ENCODE measurements around the gene ARHGAP9. TPM values are rescaled to one million over a fixed set of nuclear protein-coding genes. Genes with fewer than 3 reads are reported as not detected.
"Not testable (repeated sequence)": the region's sequence is repeated elsewhere in the genome, so short reads cannot be mapped to it uniquely, and the experiment has no call there.

Gene ARHGAP9
- total RNA-seq, 1 experiment from 2014 or later, result 0.52 TPM

GRCh38 chr12:57446292-57446960 lies 33.2 kb downstream of the ARHGAP9 start:
- no peak for DNase-seq (ENCODE audit: low spot score)
- Histone ChIP-seq H3K36me3 (ENCODE audit: insufficient read depth, low read length, poor library complexity, severe bottlenecking) (no peaks in the 10 kb centered on the region), H3K9me3 (ENCODE audit: low read depth, low read length, poor library complexity, severe bottlenecking) (no peaks in the 10 kb centered on the region), H3K27ac (ENCODE audit: low read depth, low read length, poor library complexity, severe bottlenecking) (no peak overlapping the region), H3K4me3 (ENCODE audit: low read depth, low read length, poor library complexity, severe bottlenecking) (no peak overlapping the region), H3K4me1 (ENCODE audit: insufficient read depth, low read length, poor library complexity, severe bottlenecking) (no peaks in the 10 kb centered on the region), H3K27me3 (replicated peaks; ENCODE audit: insufficient read depth, low read depth, low read length, poor library complexity) (no peaks in the 10 kb centered on the region)
- POLR2A ChIA-PET (ENCODE audit: low non-redundant PET), result no interaction called here
- CTCF ChIA-PET, result no interaction called here
- no TSS peak for BruUV-seq (replicated peaks)
- TF ChIP-seq EZH2 (IDR thresholded peaks at IDR 0.05; ENCODE audit: borderline replicate concordance, low read depth, low read length, poor library complexity, severe bottlenecking) (no peak), CTCF (conservative IDR thresholded peaks at IDR 0.05; ENCODE audit: low read depth, low read length) (no peak)
- intact Hi-C loops (cut with micrococcal nuclease; ENCODE audit: unreplicated experiment), result no loop called here

GRCh38 chr12:57444744-57445143 lies 34.9 kb downstream of the ARHGAP9 start:
- Histone ChIP-seq H3K27me3 (replicated peaks; ENCODE audit: insufficient read depth, low read depth, low read length, poor library complexity) (no peaks in the 10 kb centered on the region), H3K9me3 (ENCODE audit: low read depth, low read length, poor library complexity, severe bottlenecking) (no peaks in the 10 kb centered on the region), H3K4me1 (ENCODE audit: insufficient read depth, low read length, poor library complexity, severe bottlenecking) (no peaks in the 10 kb centered on the region), H3K27ac (ENCODE audit: low read depth, low read length, poor library complexity, severe bottlenecking) (no peak overlapping the region), H3K36me3 (ENCODE audit: insufficient read depth, low read length, poor library complexity, severe bottlenecking) (no peaks in the 10 kb centered on the region), H3K4me3 (ENCODE audit: low read depth, low read length, poor library complexity, severe bottlenecking) (no peak overlapping the region)
- no TSS peak for BruUV-seq (replicated peaks)
- no peak for TF ChIP-seq EZH2 (IDR thresholded peaks at IDR 0.05; ENCODE audit: borderline replicate concordance, low read depth, low read length, poor library complexity, severe bottlenecking)
- TF ChIP-seq CTCF (conservative IDR thresholded peaks at IDR 0.05; ENCODE audit: low read depth, low read length), result no peak
- intact Hi-C loops (cut with micrococcal nuclease; ENCODE audit: unreplicated experiment), result no loop called here
- ChIA-PET CTCF (no interaction called here), POLR2A (ENCODE audit: low non-redundant PET) (no interaction called here)
- DNase-seq (ENCODE audit: low spot score), result no peak

GRCh38 chr12:57444337-57444736 lies 35.3 kb downstream of the ARHGAP9 start:
- H3K36me3 ChIP-seq (ENCODE audit: insufficient read depth, low read length, poor library complexity, severe bottlenecking); H3K4me1 ChIP-seq (ENCODE audit: insufficient read depth, low read length, poor library complexity, severe bottlenecking); intact Hi-C loops (cut with micrococcal nuclease; ENCODE audit: unreplicated experiment); H3K27ac ChIP-seq (ENCODE audit: low read depth, low read length, poor library complexity, severe bottlenecking); H3K4me3 ChIP-seq (ENCODE audit: low read depth, low read length, poor library complexity, severe bottlenecking); H3K9me3 ChIP-seq (ENCODE audit: low read depth, low read length, poor library complexity, severe bottlenecking); POLR2A ChIA-PET (ENCODE audit: low non-redundant PET); BruUV-seq (replicated peaks); DNase-seq (ENCODE audit: low spot score); H3K27me3 ChIP-seq (replicated peaks; ENCODE audit: insufficient read depth, low read depth, low read length, poor library complexity): not testable (repeated sequence)
- CTCF ChIA-PET, result interaction anchor here (0.7 kb wide), 1 partner anchor 128 kb away, joined by 4 read pairs; no protein-coding TSS in a partner anchor

Measured in A673 (cell line).